BLaER1 (cell line): ENCODE data around the gene QRFPR.
"Not testable (repeated sequence)": the region's sequence is repeated elsewhere in the genome, so short reads cannot be mapped to it uniquely, and the experiment has no call there.

Experiments used
- H3K27ac ChIP-seq: shearing (Covaris generic); formaldehyde crosslinking; 2 replicates; pipeline ENCODE4 v1.8.1; 2022
- H3K27me3 ChIP-seq: shearing (Covaris generic); formaldehyde crosslinking; 2 replicates; pipeline ENCODE4 v1.8.1; 2022
- H3K36me3 ChIP-seq: shearing (Covaris generic); formaldehyde crosslinking; 2 replicates; pipeline ENCODE4 v1.8.1; 2022
- H3K4me1 ChIP-seq: shearing (Covaris generic); formaldehyde crosslinking; 2 replicates; pipeline ENCODE4 v1.8.1; 2022
- H3K4me2 ChIP-seq: shearing (Covaris generic); formaldehyde crosslinking; 2 replicates; pipeline ENCODE4 v1.8.1; 2022
- H3K4me3 ChIP-seq: shearing (Covaris generic); formaldehyde crosslinking; 2 replicates; pipeline ENCODE4 v1.8.1; 2022
- H3K9ac ChIP-seq: shearing (Covaris generic); formaldehyde crosslinking; 2 replicates; pipeline ENCODE4 v1.8.1; 2022
- H3K9me3 ChIP-seq: shearing (Covaris generic); formaldehyde crosslinking; 2 replicates; pipeline ENCODE4 v1.8.1; 2022
- H4K20me1 ChIP-seq: shearing (Covaris generic); formaldehyde crosslinking; 2 replicates; pipeline ENCODE4 v1.8.1; 2022
- Cebpa-rat ChIP-seq: shearing (Covaris generic); IDR thresholded peaks from 2 replicates; pipeline ENCODE4 v1.8.1; 2022

Gene QRFPR

GRCh38 chr4:121340247-121340646 is 40.6 kb downstream of the QRFPR start:
- Histone ChIP-seq H3K27me3 (no peaks in the 10 kb centered on the region), H3K9me3 (no peaks in the 10 kb centered on the region), H3K36me3 (no peaks in the 10 kb centered on the region), H3K9ac (no peak overlapping the region), H4K20me1 (no peaks in the 10 kb centered on the region), H3K4me2 (no peak overlapping the region), H3K27ac (no peak overlapping the region), H3K4me1 (no peaks in the 10 kb centered on the region), H3K4me3 (no peak overlapping the region)
- TF ChIP-seq Cebpa-rat: no peak

DNA sequence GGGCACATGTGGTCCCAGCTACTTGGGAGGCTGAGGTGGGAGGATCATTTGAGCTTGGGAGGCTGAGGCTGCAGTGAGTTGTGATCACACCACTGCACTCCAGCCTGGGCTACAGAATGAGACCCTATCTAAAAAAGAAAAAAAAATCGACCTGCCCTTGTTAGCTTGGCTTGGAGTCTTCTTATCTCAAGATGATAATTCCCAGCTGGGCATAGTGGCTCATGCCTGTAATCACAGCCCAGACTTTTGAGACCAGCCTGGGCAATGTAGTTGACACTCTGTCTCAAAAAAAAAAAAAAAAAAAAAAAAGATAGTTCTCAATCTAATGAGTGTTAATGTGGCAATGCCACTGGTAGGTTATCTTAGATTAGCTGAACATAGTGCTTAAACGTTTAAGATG is 41.0 kb downstream of the QRFPR start:
- Histone ChIP-seq H3K4me1 (no peaks in the 10 kb centered on the region), H3K9ac (no peak overlapping the region), H3K27me3 (no peaks in the 10 kb centered on the region), H3K9me3 (no peaks in the 10 kb centered on the region), H4K20me1 (no peaks in the 10 kb centered on the region), H3K36me3 (no peaks in the 10 kb centered on the region), H3K27ac (no peak overlapping the region), H3K4me2 (no peak overlapping the region), H3K4me3 (no peak overlapping the region)
- TF ChIP-seq Cebpa-rat: no peak

GRCh38 chr4:121339307-121339706 is 41.5 kb downstream of the QRFPR start:
- no peak overlapping the region for H3K9ac ChIP-seq
- H3K36me3 ChIP-seq: no peaks in the 10 kb centered on the region
- TF ChIP-seq Cebpa-rat: no peak
- H3K27ac ChIP-seq: no peak overlapping the region
- H3K4me1 ChIP-seq: no peaks in the 10 kb centered on the region
- no peaks in the 10 kb centered on the region for H3K9me3 ChIP-seq
- H3K4me2 ChIP-seq: no peak overlapping the region
- no peak overlapping the region for H3K4me3 ChIP-seq
- H3K27me3 ChIP-seq: no peaks in the 10 kb centered on the region
- no peaks in the 10 kb centered on the region for H4K20me1 ChIP-seq

- Histone ChIP-seq H3K27ac (no peak overlapping the region), H3K36me3 (no peaks in the 10 kb centered on the region), H3K4me1 (no peaks in the 10 kb centered on the region), H3K4me2 (no peak overlapping the region), H3K27me3 (no peaks in the 10 kb centered on the region), H3K9ac (no peak overlapping the region), H3K4me3 (no peak overlapping the region), H3K9me3 (no peaks in the 10 kb centered on the region), H4K20me1 (no peaks in the 10 kb centered on the region)
- TF ChIP-seq Cebpa-rat: no peak
Measured at GRCh38 chr4:121338518-121338917, 42.3 kb downstream of the QRFPR start.

GRCh38 chr4:121336706-121337105 is 44.1 kb downstream of the QRFPR start:
- H3K9ac ChIP-seq: no peak overlapping the region
- H3K36me3 ChIP-seq: no peaks in the 10 kb centered on the region
- H3K4me2 ChIP-seq: no peak overlapping the region
- H4K20me1 ChIP-seq: no peaks in the 10 kb centered on the region
- H3K27me3 ChIP-seq: no peaks in the 10 kb centered on the region
- H3K9me3 ChIP-seq: no peaks in the 10 kb centered on the region
- no peak for TF ChIP-seq Cebpa-rat
- no peak overlapping the region for H3K4me3 ChIP-seq
- H3K27ac ChIP-seq: no peak overlapping the region
- H3K4me1 ChIP-seq: no peaks in the 10 kb centered on the region

- no peak overlapping the region for H3K4me2 ChIP-seq
- H3K36me3 ChIP-seq: no peaks in the 10 kb centered on the region
Measured at GRCh38 chr4:121330180-121330665, 50.6 kb downstream of the QRFPR start.

DNA sequence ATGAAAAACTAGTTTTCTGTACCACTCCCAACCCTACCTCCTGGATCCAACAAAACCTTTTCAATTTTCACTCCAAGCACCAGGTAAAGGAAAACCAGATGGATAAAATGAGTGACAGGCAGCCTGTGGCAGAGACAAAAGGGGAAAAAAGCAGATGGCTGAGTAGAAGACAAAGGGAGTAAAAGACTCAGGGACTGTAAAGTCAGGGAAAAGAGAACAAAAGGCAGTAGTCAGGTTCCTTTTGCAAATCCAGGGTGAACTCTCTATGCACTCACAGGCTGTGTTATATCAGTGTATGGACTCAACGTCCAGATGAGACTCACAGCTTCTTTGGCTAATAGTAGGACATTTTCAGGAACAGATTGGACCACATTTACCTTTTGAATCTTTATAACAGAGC is 54.2 kb downstream of the QRFPR start:
- no peak overlapping the region for H3K9ac ChIP-seq
- H3K4me1 ChIP-seq: no peaks in the 10 kb centered on the region
- no peak overlapping the region for H3K27ac ChIP-seq
- H3K9me3 ChIP-seq: no peaks in the 10 kb centered on the region
- H3K4me2 ChIP-seq: no peak overlapping the region
- TF ChIP-seq Cebpa-rat: no peak
- H4K20me1 ChIP-seq: no peaks in the 10 kb centered on the region
- no peaks in the 10 kb centered on the region for H3K36me3 ChIP-seq
- no peak overlapping the region for H3K4me3 ChIP-seq
- no peaks in the 10 kb centered on the region for H3K27me3 ChIP-seq

More at GRCh38 chr4:121330180-121330665, 50.6 kb downstream of the QRFPR start:
- Histone ChIP-seq H3K4me3 (no peak overlapping the region), H3K27ac (no peak overlapping the region), H4K20me1 (no peaks in the 10 kb centered on the region), H3K9me3 (no peaks in the 10 kb centered on the region), H3K4me1 (no peaks in the 10 kb centered on the region), H3K9ac (no peak overlapping the region), H3K27me3 (no peaks in the 10 kb centered on the region)
- TF ChIP-seq Cebpa-rat: no peak

GRCh38 chr4:121324331-121324730 is 56.5 kb downstream of the QRFPR start:
- H3K36me3 ChIP-seq: no peaks in the 10 kb centered on the region
- no peaks in the 10 kb centered on the region for H3K9me3 ChIP-seq
- H4K20me1 ChIP-seq: no peaks in the 10 kb centered on the region
- H3K27me3 ChIP-seq: no peaks in the 10 kb centered on the region
- H3K4me1 ChIP-seq: no peaks in the 10 kb centered on the region
- no peak overlapping the region for H3K9ac ChIP-seq
- no peak overlapping the region for H3K4me3 ChIP-seq
- H3K4me2 ChIP-seq: no peak overlapping the region
- no peak overlapping the region for H3K27ac ChIP-seq
- no peak for TF ChIP-seq Cebpa-rat

- H3K9ac ChIP-seq: no peak overlapping the region
- H3K9me3 ChIP-seq: no peaks in the 10 kb centered on the region
- TF ChIP-seq Cebpa-rat: no peak
- no peaks in the 10 kb centered on the region for H3K27me3 ChIP-seq
- H3K36me3 ChIP-seq: no peaks in the 10 kb centered on the region
- no peak overlapping the region for H3K4me2 ChIP-seq
- no peaks in the 10 kb centered on the region for H4K20me1 ChIP-seq
- H3K4me1 ChIP-seq: no peaks in the 10 kb centered on the region
- H3K4me3 ChIP-seq: no peak overlapping the region
- H3K27ac ChIP-seq: no peak overlapping the region
Measured at GRCh38 chr4:121321466-121321865, 59.4 kb downstream of the QRFPR start.

GRCh38 chr4:121316091-121316490 is 64.7 kb downstream of the QRFPR start:
- Histone ChIP-seq H3K4me3 (no peak overlapping the region), H3K4me2 (no peak overlapping the region), H4K20me1 (no peaks in the 10 kb centered on the region), H3K9me3 (no peaks in the 10 kb centered on the region), H3K27ac (no peak overlapping the region), H3K36me3 (no peaks in the 10 kb centered on the region), H3K27me3 (no peaks in the 10 kb centered on the region), H3K4me1 (no peaks in the 10 kb centered on the region), H3K9ac (no peak overlapping the region)
- no peak for TF ChIP-seq Cebpa-rat

GRCh38 chr4:121313430-121313829 is 67.4 kb downstream of the QRFPR start:
- not testable (repeated sequence) for H3K4me2 ChIP-seq, H3K9me3 ChIP-seq

More at GRCh38 chr4:121313430-121313829, 67.4 kb downstream of the QRFPR start:
- H3K4me1 ChIP-seq, H3K4me3 ChIP-seq, H3K27ac ChIP-seq, H3K9ac ChIP-seq, H4K20me1 ChIP-seq, H3K27me3 ChIP-seq, H3K36me3 ChIP-seq: not testable (repeated sequence)
